Pancreas (tissue), 10 donors: ENCODE measurements around the gene PSMB2. TPM values are rescaled to one million over a fixed set of nuclear protein-coding genes. Genes with fewer than 3 reads are reported as not detected.

ENCODE experiments used
- ATAC-seq, 4 donors: fragments of 200-7000 bp; cut with Tn5 transposase; one replicate each; pipeline versions ENCODE4 v1.8.0 to v1.9.1; 2020; ENCODE audit warnings: mild to moderate bottlenecking in 4 of 4, moderate library complexity in 4 of 4
- DNase-seq, 6 donors: peaks; one replicate each; pipeline ENCODE4 v3.0.0-alpha.2; 2020
- FAIRE-seq: peaks from 2 replicates; lab custom pipeline; 2012; peaks lifted over from hg19 to GRCh38; lab: Jason Lieb, UNC
- H3K27ac ChIP-seq, 4 donors: fragments of 200-600 bp; sonication (generic); 1 replicate in 3 of 4; 2 replicates in 1 of 4; pipeline versions ENCODE4 v1.5.0 to v1.8.0; 2020
- H3K27me3 ChIP-seq, 4 donors: fragments of 200-600 bp; one replicate each; pipeline ENCODE4 v1.8.0; 2021
- H3K36me3 ChIP-seq, 3 donors: fragments of 200-600 bp; sonication (generic) in 1 of 3; one replicate each; pipeline versions ENCODE4 v1.5.0 to v1.8.0; 2020 to 2021
- H3K4me1 ChIP-seq, 3 donors: fragments of 200-600 bp; one replicate each; pipeline ENCODE4 v1.8.0; 2021
- H3K4me3 ChIP-seq, 4 donors: fragments of 200-600 bp; sonication (generic) in 2 of 4; one replicate each; pipeline versions ENCODE4 v1.5.0 to v1.8.0; 2020 to 2021
- H3K9me3 ChIP-seq, 4 donors: fragments of 200-600 bp; one replicate each; pipeline ENCODE4 v1.8.0; 2021
- WGBS, 2 donors: extraction: QIAGEN DNeasy Blood & Tissue Kit; methylation state at CpG; one replicate each; pipeline ENCODE4 v1.1.7; 2013; 5-methylcytosine and 5-hydroxymethylcytosine counted together
- intact Hi-C, 3 donors: fragments of 100-400 bp; cut with DNase I; formaldehyde crosslinking; loops; one replicate each; pipeline versions ENCODE4 v1.11.1 to v1.14.2; 2022
- polyA plus RNA-seq, 2 donors: library from polyadenylated mRNA; stranded (reverse); fragments of 200-250 nt; gene quantifications; one replicate each; pipeline ENCODE4 v1.2.3, GENCODE V29; 2013
- total RNA-seq, 6 donors: library from RNA; stranded (reverse); fragmentation: NEBNext Ultra II Directional in 4 of 6; extraction: Animal tissue kit (Norgen Biotek cat#: 25700) in 4 of 6; gene quantifications; one replicate each; pipeline versions ENCODE4 v1.2.1 to v1.2.4, GENCODE V29; 2021 to 2023
- TF ChIP-seq, protein P1 (sequence below), 4 donors: fragments of 200-600 bp; sonication (generic) in 3 of 4; IDR thresholded peaks; one replicate each; pipeline versions ENCODE4 v1.5.0 to v1.8.0; 2021; ENCODE audit warnings: antibody characterized with exemption in 4 of 4
- donor health status: healthy with polysubstance abuse.
- donor health status: DM: no; HTN: no; CAD: no; lungs with moderate emphysema.
- donor health status: DM: no; HTN: no; CAD: no.
- donor health status: control.
- donor health status: control.
- donor health status: Bipolar disorder and iron deficiency.
- donor health status: DM: yes; HTN: yes; CAD: no.
- donor health status: DM: no; HTN: no; CAD: no.
- donor health status: DM: no; HTN: no; CAD: no.
- donor health status: DM: yes; HTN: yes; CAD: no.

The PSMB2 gene
- total and polyA plus RNA-seq, 8 donors = 13.2 to 24.2 (median 21.0) TPM

DNA sequence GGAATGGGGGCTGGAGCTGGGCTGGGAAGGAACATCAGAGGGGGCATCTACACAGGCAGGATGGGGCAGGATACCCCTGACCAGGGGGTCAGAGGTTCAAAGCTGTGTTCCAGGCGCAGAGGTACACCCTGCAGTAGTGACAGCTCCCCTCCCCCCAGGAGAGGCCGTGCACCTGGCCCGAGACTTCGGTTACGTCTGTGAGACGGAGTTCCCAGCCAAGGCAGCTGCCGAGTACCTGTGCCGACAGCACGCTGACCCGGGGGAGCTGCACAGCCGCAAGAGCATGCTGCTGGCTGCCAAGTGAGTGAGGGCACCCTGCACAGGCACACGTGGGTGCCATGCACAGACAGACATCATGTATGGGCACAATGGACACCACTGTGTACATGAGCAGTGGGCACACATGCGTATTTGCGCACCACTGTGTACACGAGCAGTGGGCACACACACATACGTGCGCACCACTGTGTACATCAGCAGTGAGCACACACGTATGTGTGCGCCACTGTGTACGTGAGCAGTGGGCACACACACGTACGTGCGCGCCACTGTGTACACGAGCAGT is 50.8 kb downstream of the PSMB2 start:
- intact Hi-C loops = no loop called here
- no peaks in the 10 kb centered on the region for H3K36me3 ChIP-seq

DNA sequence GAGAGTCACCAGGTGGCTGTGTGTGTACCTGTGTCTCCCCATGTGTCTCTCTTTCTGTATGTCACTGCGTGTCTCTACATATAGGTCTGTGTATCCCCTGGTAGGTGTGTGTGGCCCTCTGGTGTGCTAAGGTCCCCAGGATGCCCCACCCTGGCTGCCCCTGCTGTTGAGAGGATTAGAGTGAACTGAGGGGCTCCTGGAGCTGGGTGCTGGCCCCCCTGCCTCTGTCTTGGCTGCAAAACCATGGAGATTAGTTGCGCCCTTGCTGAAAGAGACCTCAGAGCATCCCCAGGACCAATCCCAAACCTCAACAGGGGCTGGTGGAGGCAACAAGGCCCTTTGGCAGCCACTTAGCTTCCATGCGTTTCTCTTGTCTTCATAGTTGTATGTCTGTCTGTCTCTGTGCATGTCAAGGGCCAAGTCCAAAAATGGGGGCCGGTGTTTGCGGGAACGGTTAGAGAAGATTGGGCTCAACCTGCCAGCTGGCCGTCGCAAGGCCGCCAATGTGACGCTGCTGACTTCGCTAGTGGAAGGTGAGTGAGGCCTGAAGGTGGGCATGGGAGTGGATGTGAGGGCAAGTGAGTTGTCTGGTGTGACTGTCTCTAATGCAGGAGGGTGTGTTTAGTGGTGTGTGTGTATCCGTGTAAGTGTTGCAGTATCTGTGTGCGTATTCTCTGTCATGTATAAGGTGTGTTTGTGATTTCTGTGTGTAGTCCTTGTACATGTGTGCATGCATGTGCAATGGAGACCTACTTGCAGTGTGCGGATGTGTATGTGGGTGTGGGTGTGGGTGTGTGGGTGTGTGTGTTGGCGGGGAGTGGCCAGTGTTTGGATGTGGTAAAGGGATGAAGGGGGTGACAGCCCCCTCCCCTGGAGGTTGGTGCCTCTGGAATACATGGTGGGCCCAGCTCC is 51.6 kb downstream of the PSMB2 start:
- intact Hi-C loops = no loop called here
- ATAC-seq (no peak), FAIRE-seq (no peak), DNase-seq (no peak)
- Histone ChIP-seq H3K36me3 (no peaks in the 10 kb centered on the region), H3K27me3 (no peaks in the 10 kb centered on the region), H3K27ac (no peak overlapping the region), H3K9me3 (no peaks in the 10 kb centered on the region), H3K4me3 (no peak overlapping the region), H3K4me1 (no peaks in the 10 kb centered on the region)
- 94 to 96% methylated on average over 15 of the region's 15 CpGs for WGBS, 2 donors
- TF ChIP-seq, protein P1, sequence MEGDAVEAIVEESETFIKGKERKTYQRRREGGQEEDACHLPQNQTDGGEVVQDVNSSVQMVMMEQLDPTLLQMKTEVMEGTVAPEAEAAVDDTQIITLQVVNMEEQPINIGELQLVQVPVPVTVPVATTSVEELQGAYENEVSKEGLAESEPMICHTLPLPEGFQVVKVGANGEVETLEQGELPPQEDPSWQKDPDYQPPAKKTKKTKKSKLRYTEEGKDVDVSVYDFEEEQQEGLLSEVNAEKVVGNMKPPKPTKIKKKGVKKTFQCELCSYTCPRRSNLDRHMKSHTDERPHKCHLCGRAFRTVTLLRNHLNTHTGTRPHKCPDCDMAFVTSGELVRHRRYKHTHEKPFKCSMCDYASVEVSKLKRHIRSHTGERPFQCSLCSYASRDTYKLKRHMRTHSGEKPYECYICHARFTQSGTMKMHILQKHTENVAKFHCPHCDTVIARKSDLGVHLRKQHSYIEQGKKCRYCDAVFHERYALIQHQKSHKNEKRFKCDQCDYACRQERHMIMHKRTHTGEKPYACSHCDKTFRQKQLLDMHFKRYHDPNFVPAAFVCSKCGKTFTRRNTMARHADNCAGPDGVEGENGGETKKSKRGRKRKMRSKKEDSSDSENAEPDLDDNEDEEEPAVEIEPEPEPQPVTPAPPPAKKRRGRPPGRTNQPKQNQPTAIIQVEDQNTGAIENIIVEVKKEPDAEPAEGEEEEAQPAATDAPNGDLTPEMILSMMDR (IDR thresholded peaks at IDR 0.05) = no peak

More for the DNA sequence above, 50.8 kb downstream of the PSMB2 start:
- no peaks in the 10 kb centered on the region for H3K9me3 ChIP-seq
- FAIRE-seq (no peak), DNase-seq (no peak), ATAC-seq (no peak)
- H3K4me1 ChIP-seq = no peaks in the 10 kb centered on the region
- H3K27me3 ChIP-seq = no peaks in the 10 kb centered on the region
- no peak overlapping the region for H3K27ac ChIP-seq
- TF ChIP-seq, protein P1 (IDR thresholded peaks at IDR 0.05) = no peak
- H3K4me3 ChIP-seq = no peak overlapping the region
- WGBS, 2 donors = 90% methylated on average over 25 of the region's 25 CpGs

DNA sequence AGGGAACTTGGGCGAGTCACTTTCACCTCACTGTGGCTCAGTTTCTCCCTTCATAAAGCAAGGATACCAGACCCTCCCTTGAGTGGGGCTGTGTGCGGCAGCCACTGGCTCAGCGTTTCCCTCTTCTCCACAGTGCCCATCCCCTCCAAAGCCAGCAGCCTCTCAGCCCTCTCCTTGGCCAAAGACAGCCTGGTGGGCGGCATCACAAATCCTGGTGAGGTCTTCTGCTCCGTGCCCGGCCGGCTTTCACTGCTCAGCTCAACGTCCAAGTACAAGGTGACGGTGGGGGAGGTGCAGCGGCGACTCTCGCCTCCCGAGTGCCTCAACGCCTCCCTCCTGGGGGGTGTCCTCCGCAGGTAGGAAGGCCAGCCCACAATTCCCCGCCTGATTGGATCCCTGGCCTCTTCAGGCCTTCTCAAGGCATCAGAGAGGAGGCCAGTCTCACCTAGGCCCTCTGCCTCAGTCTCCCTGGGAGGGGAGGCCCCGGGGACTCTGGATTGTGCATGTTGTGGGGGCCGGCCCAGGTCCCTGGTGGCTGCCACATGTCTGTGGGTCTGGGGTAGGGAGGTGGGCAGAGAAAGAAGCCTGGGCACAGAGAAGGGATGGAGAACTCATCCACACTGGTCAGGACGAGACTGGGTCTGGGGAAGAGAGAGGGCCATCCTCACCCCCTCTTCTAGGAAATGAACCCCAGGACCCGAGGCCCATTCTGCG is 53.0 kb downstream of the PSMB2 start:
- Histone ChIP-seq H3K9me3 (no peaks in the 10 kb centered on the region), H3K27me3 (no peaks in the 10 kb centered on the region), H3K36me3 (no peaks in the 10 kb centered on the region), H3K4me1 (no peaks in the 10 kb centered on the region), H3K4me3 (no peak overlapping the region), H3K27ac (no peak overlapping the region)
- WGBS, 2 donors = 77 to 80% methylated on average over 21 of the region's 21 CpGs
- intact Hi-C loops = no loop called here
- ATAC-seq (no peak), FAIRE-seq (no peak), DNase-seq (no peak)
- TF ChIP-seq, protein P1 (IDR thresholded peaks at IDR 0.05) = no peak

DNA sequence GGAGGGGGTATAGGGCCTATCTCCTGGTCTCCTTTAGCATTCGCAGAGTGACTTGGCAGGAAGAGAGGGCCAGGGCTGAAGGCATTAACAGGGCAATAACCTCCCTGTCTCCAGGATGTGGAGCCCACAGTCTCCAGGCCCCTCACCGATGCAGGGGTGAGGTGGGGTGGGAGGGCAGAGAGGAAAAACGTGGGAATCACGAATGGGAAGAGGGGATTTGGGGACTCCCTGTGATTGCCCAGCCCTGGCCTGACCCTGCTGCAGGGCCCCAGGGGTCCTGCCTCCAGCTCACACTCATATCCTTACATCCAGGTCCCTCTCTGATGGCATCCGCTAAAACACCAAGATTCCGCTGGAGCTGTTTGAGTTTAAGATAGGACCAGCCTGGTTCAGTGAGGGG is 53.6 kb downstream of the PSMB2 start:
- no peak overlapping the region for H3K4me3 ChIP-seq
- TF ChIP-seq, protein P1 (IDR thresholded peaks at IDR 0.05) = no peak
- ATAC-seq (no peak), DNase-seq (no peak), FAIRE-seq (no peak)
- no peaks in the 10 kb centered on the region for H3K9me3 ChIP-seq
- intact Hi-C loops = no loop called here
- 85 to 87% methylated on average over 6 of the region's 6 CpGs for WGBS, 2 donors
- H3K27me3 ChIP-seq = no peaks in the 10 kb centered on the region
- H3K4me1 ChIP-seq = no peaks in the 10 kb centered on the region
- H3K27ac ChIP-seq = no peak overlapping the region
- H3K36me3 ChIP-seq = no peaks in the 10 kb centered on the region
